LNCAP (cell line): ENCODE measurements around the gene CYB561D1.

Experiments
- TF ChIP-seq, protein P1 (sequence below): fragments of 450-650 bp; IDR thresholded peaks from 2 replicates; pipeline ENCODE4 v1.5.1; 2017; ENCODE audit warnings: mild to moderate bottlenecking

The CYB561D1 gene

GRCh38 chr1:109508001-109508872, 14.3 kb downstream of the CYB561D1 start:
- TF ChIP-seq, protein P1, sequence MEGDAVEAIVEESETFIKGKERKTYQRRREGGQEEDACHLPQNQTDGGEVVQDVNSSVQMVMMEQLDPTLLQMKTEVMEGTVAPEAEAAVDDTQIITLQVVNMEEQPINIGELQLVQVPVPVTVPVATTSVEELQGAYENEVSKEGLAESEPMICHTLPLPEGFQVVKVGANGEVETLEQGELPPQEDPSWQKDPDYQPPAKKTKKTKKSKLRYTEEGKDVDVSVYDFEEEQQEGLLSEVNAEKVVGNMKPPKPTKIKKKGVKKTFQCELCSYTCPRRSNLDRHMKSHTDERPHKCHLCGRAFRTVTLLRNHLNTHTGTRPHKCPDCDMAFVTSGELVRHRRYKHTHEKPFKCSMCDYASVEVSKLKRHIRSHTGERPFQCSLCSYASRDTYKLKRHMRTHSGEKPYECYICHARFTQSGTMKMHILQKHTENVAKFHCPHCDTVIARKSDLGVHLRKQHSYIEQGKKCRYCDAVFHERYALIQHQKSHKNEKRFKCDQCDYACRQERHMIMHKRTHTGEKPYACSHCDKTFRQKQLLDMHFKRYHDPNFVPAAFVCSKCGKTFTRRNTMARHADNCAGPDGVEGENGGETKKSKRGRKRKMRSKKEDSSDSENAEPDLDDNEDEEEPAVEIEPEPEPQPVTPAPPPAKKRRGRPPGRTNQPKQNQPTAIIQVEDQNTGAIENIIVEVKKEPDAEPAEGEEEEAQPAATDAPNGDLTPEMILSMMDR: no peak

DNA sequence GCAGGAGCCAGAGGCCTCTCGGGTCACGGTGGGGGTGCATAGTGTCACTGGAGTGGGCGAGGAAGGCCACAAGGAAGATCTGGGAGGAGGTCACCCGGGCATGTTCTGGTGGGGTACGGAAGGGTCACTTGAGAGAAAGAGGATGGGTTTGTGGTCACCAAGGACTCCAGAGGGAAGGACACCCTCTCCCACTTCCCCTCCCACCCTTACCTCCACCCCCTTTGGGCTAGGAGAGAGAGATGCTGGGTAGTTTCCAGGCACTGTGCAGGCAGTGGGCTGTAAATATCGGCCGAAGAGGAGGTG, 14.9 kb downstream of the CYB561D1 start:
- TF ChIP-seq, protein P1: no peak

GRCh38 chr1:109509176-109510134, 15.6 kb downstream of the CYB561D1 start, which contains the start of gene AMIGO1:
Gene AMIGO1, minus strand, starts transcription at chr1:109509727. Its CDS starts 815 bp downstream, at chr1:109508912.
- TF ChIP-seq, protein P1: no peak

DNA sequence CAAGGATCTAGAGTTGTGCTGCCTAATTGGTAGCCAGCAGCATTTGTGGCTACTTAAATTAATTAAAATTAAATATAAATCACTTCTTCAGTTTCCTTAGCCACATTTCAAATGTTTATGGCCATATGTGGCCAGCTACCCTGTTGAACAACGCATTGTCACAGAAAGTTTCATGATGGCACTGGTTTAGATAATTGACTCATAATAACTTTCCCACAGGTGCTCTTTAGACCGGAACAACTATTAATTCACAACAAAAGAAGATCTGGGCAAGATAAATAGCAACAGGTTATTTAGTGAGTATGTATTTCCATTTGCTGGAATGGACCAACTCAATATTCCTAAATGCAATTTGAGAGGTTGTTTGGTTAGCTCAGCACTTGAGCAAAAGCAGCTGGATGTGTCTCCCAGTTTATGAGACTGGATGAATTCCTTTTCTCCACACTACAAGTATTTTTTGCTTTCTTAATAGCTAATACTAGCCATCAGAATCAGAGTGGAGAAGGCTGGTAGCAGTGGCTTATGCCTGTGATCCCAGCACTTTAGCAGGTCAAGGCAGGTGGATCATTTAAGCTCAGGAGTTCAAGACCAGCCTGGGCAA, 19.3 kb downstream of the CYB561D1 start:
- TF ChIP-seq, protein P1: no peak

DNA sequence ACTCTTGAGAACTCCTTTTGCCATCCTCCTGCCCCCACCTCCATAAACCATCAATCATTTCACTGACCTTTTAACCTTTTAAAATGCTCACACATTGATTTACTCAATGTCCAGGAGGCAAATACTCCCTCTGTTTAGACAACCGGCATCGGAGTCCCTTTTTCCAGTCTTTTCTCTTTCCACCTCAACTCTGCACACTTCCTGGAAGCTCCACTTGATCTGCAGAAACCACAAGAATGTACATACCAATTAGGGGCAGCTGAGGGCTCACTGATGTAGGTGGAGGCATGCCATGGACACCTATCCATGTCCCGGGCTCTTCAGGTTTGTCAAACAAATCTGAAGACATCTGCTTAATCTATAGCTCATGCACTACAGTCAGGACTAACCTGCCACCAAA, 21.0 kb downstream of the CYB561D1 start:
- TF ChIP-seq, protein P1: no peak

DNA sequence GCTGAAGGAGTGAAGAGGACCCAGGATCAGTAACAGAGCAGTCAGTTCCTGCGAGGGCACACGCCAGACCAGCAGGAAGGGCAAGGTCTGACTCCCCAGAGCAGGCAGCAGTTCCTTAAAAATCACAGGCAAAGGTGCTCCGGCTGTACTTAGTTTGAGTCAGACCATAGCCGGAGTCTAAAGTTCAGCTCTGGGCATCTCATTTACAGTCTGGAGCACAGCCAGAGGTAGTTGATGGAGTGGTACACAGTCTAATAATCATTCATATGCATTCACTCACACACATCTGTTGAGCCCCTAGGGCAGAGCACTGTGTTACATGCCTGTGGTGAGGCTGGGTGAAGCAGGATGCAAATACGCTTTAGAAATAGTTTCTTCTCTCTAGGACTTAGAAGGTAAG, 23.0 kb downstream of the CYB561D1 start:
- TF ChIP-seq, protein P1: no peak

- TF ChIP-seq, protein P1: no peak
Observed at GRCh38 chr1:109517337-109517736, 23.4 kb downstream of the CYB561D1 start.
